ENCODE results near the gene ITGB6.

ITGB6 gene

GRCh38 chr2:160055726-160056108 lies 144.4 kb downstream of the ITGB6 start:
- DNase-seq (ENCODE audit: low read depth), result no peak
- TF ChIP-seq POLR2A (IDR thresholded peaks at IDR 0.05; ENCODE audit: extremely low read depth, insufficient read length), result no peak
- TF ChIP-seq CTCF (IDR thresholded peaks at IDR 0.05; ENCODE audit: low read depth, low read length), result no peak
- no peak for TF ChIP-seq MYC (IDR thresholded peaks at IDR 0.05; ENCODE audit: low read depth, low read length)
- no peak for TF ChIP-seq MAX (IDR thresholded peaks at IDR 0.05; ENCODE audit: low read depth, low read length)
- no peak overlapping the region for H3K4me3 ChIP-seq (ENCODE audit: low read depth, low read length)

- H3K4me3 ChIP-seq (ENCODE audit: low read depth, low read length), result no peak overlapping the region
- no peak for DNase-seq (ENCODE audit: low read depth)
- TF ChIP-seq CTCF (IDR thresholded peaks at IDR 0.05; ENCODE audit: low read depth, low read length) (no peak), MAX (IDR thresholded peaks at IDR 0.05; ENCODE audit: low read depth, low read length) (no peak), MYC (IDR thresholded peaks at IDR 0.05; ENCODE audit: low read depth, low read length) (no peak), POLR2A (IDR thresholded peaks at IDR 0.05; ENCODE audit: extremely low read depth, insufficient read length) (no peak)
These were observed 144.9 kb downstream of the ITGB6 start for GRCh38 chr2:160054984-160055725.

GRCh38 chr2:160053946-160054345 lies 146.1 kb downstream of the ITGB6 start:
- no peak overlapping the region for H3K4me3 ChIP-seq (ENCODE audit: low read depth, low read length)
- no peak for TF ChIP-seq CTCF (IDR thresholded peaks at IDR 0.05; ENCODE audit: low read depth, low read length)
- TF ChIP-seq MAX (IDR thresholded peaks at IDR 0.05; ENCODE audit: low read depth, low read length), result no peak
- no peak for TF ChIP-seq POLR2A (IDR thresholded peaks at IDR 0.05; ENCODE audit: extremely low read depth, insufficient read length)
- TF ChIP-seq MYC (IDR thresholded peaks at IDR 0.05; ENCODE audit: low read depth, low read length), result no peak
- no peak for DNase-seq (ENCODE audit: low read depth)

- H3K4me3 ChIP-seq (ENCODE audit: low read depth, low read length), result no peak overlapping the region
- DNase-seq (ENCODE audit: low read depth), result no peak
- TF ChIP-seq MYC (IDR thresholded peaks at IDR 0.05; ENCODE audit: low read depth, low read length) (no peak), MAX (IDR thresholded peaks at IDR 0.05; ENCODE audit: low read depth, low read length) (no peak), POLR2A (IDR thresholded peaks at IDR 0.05; ENCODE audit: extremely low read depth, insufficient read length) (no peak), CTCF (IDR thresholded peaks at IDR 0.05; ENCODE audit: low read depth, low read length) (no peak)
These were observed 147.5 kb downstream of the ITGB6 start for GRCh38 chr2:160052531-160052930.

GRCh38 chr2:160051371-160051800 lies 148.7 kb downstream of the ITGB6 start:
- TF ChIP-seq CTCF (IDR thresholded peaks at IDR 0.05; ENCODE audit: low read depth, low read length) (no peak), MAX (IDR thresholded peaks at IDR 0.05; ENCODE audit: low read depth, low read length) (no peak), POLR2A (IDR thresholded peaks at IDR 0.05; ENCODE audit: extremely low read depth, insufficient read length) (no peak), MYC (IDR thresholded peaks at IDR 0.05; ENCODE audit: low read depth, low read length) (no peak)
- no peak for DNase-seq (ENCODE audit: low read depth)
- H3K4me3 ChIP-seq (ENCODE audit: low read depth, low read length), result no peak overlapping the region

All from NB4 (cell line).